Hematopoietic multipotent progenitor cell treated with erythropoietin and hydrocortisone succinate and interleukin-3 and kit ligand, for 8 days (in vitro differentiated cells): Measurements from ENCODE around the gene FBXW2.

Experiments used
- DNase-seq: peaks from one replicate; pipeline ENCODE4 v3.0.0-alpha.2; 2015

Gene FBXW2, protein sequence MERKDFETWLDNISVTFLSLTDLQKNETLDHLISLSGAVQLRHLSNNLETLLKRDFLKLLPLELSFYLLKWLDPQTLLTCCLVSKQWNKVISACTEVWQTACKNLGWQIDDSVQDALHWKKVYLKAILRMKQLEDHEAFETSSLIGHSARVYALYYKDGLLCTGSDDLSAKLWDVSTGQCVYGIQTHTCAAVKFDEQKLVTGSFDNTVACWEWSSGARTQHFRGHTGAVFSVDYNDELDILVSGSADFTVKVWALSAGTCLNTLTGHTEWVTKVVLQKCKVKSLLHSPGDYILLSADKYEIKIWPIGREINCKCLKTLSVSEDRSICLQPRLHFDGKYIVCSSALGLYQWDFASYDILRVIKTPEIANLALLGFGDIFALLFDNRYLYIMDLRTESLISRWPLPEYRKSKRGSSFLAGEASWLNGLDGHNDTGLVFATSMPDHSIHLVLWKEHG

DNA sequence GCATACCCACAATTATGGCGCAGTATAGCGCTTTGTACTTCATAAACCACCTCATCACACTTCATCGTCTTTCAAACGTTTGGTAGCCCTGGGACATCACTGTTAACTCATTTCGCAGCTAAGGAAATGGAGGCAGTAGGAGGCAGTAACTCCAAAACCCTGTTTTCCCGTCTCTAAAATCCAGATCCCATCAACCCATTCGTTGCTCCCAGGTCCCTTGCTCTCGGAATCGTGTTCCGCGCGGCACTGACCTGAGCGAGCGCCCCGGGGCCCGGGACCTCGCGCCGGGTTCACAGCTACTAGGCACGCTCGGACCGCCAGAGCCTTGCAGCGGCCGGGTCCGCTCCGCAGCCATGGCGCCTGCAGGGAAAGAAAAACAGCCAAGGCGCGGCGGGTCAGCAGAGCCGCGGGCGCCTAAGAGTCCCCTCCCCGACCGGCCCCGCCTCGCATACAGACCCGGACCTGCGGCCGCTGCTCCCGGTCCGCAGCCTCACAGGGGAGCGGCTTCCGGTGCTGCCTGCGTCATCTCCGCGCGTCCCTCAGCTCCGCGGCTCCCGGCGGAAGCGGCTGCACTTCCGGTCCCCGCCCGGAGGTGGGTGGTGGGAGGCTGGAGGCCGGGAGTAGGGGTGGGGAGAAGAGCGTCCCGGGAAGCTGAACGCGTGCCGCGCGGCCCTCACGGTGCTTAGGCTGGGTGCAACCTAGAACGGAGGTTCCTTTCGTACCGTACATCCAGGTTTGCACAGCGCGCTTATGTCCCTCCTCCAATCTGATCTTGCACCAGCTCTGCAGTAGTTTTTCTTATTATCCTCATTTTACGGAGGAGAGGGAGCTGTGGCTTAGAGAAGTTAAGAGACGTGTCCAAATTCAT is at the start of gene FBXW2:
FBXW2 (minus strand) TSS at position 519 of the 868 bp plus-strand sequence. CDS start 5,158 bp downstream, outside the sequence.
- peak; percentile 90 for DNase-seq

DNA sequence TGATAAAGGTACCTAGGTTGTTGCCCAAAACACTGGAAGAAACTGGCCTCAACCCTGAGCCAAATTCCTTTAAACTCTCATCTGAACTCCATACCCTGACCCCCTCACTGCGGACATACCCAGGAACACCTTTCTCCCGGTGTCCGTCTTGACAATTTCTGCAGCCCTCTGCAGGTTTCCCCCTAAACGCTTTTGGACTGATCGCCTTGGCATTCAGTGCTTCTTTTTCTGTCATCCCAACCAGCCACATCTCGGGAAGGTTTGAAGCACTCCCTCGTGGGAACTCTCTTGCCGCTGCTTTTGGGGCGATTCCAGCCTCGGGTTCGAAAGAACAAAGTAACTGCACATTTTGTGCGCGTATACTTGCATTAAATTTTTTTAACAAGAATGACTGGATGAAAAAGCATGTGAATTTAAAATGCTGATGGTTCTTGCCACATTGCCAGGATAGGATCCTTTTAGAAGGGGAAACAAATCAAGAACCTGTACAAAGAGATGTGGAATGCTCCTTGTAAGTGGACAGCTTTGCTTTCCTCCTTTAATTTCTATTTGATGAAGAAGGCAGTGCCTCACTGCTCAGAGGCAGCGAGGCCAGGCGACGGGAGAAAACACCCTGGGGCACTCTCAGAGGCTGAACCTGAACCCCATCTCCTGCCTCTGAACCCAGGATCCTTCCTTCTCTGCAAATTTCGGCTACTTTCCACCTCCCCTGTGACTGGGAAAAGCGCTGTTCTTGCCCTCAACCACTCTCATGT is 48.9 kb upstream of the FBXW2 start:
- DNase-seq = no peak

DNA sequence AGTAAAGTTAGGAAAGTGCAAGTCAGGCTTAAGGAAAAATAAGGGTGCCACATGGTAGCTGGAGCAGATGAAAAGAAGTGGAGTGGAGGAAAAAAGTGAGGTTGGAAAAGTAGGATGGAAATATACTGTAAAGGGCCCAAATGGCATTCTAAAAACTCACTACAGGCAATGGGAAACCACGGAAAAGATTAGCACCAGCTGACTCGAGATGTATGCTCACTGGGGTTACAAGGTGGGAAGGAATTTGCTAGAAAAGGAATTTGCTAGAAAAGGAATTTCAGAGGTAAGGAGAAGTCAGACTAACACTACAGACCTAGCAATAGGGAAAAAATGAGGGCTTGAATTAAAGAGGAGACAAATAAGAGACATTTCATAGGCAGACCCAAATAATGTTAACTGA is 45.9 kb upstream of the FBXW2 start:
- no peak for DNase-seq

GRCh38 chr9:120837921-120838320 is 44.7 kb upstream of the FBXW2 start:
- peak; percentile 70 for DNase-seq

DNA sequence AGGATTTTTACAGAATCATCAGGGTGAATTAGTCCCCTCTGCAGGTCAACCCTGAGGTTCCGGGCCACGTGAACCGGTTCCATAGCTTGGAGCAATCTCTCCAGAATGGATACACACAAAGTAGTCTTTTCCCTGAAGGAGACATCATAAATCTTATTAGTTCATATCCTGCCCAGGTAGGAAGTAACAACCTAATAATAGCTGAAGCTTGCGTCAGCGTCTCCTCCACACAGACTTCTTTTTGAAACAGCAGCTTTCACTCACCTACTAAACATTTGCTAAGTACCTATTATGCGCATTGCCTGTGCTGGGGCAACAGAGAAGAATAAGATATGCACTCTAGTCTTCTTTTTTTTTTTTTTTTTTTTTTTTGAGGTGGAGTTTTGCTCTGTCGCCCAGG is 40.1 kb upstream of the FBXW2 start:
- DNase-seq = no peak

DNA sequence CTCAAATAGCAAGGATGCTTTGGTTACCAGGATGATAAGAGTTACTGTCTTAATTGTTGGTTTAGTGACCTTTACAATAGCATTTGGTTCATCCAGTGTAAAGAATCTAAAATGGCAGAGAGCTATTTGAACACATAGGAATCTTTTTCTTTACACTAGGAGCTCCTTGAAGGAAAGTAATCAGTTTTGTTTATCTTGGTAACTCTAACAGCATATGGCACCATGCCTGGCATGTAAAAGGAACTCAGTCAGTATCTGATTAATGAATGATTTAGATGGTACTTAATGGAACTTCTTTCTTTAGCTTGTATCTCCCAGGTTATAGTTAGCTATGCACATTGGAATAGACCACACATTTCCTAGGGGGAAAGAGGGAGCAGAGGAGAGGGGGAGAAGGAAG is 39.6 kb upstream of the FBXW2 start:
- DNase-seq = no peak

DNA sequence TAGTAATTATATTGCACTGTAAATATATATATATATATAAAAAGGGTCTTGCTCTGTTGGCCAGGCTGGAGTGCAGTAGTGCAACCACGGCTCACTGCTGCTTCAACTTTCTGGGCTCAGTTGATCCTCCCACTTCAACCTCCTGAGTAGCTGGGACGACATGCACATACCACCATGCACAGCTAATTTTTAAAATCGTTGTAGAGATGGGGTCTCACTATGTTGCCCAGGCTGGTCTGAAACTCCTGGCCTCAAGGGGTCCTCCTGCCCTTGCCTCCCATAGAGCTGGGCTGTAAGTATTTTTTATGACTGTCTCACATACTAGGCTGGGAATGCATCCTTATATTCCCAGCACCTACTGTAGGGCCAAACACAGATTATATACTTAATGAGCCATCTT is 37.6 kb upstream of the FBXW2 start:
- no peak for DNase-seq

- no peak for DNase-seq
Observed at GRCh38 chr9:120830151-120830550, 36.9 kb upstream of the FBXW2 start.

GRCh38 chr9:120829650-120830049 is 36.4 kb upstream of the FBXW2 start:
- DNase-seq = no peak

- no peak for DNase-seq
Observed at GRCh38 chr9:120820095-120820494, 26.9 kb upstream of the FBXW2 start.

DNA sequence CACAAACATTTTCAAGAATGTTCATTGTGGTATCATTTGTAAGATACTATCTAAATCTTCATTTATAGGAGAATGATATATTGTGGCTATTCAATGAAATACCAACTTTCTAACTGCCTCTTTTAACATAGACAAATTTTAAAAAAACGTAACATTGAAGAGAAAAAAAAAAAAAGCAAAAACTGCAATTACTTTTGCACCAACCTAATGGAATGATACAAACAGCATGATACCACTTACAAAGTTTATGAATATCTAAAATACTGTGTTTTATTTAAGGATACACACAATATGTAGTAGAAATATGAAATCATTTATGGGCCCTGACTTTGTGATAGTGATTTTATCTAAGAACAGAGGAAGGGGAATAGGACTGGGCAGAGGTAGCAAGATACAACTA is 25.4 kb upstream of the FBXW2 start:
- no peak for DNase-seq

GRCh38 chr9:120815075-120815474 is 21.9 kb upstream of the FBXW2 start:
- no peak for DNase-seq

DNA sequence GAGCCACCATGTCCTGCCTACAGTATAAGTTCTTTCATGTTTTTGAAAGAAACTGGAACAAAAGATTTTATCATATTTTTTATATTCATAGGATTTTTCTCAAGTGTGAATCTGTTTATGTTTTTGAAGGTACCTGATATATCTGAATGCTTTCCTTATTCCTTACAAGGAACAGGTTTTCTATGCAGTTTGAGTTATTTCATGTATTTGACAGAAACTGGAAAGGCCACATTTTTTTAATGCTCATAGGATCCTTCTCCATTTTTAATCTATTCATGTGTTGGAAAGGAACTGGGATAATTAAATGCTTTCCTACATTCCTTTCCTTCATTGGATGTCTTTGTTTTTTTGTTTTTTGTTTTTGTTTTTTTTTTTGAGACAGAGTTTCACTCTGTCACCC is 15.7 kb upstream of the FBXW2 start:
- no peak for DNase-seq

- no peak for DNase-seq
Observed at GRCh38 chr9:120807607-120808379, 14.6 kb upstream of the FBXW2 start.

GRCh38 chr9:120804784-120805363 is 11.7 kb upstream of the FBXW2 start:
- peak; percentile 52 for DNase-seq

- DNase-seq = no peak
Observed at GRCh38 chr9:120801441-120801840, 8.2 kb upstream of the FBXW2 start.

GRCh38 chr9:120791161-120791560 is 2.1 kb downstream of the FBXW2 start:
- peak; percentile 20 for DNase-seq

GRCh38 chr9:120787933-120788332 is 5.3 kb downstream of the FBXW2 start:
- DNase-seq = no peak

DNA sequence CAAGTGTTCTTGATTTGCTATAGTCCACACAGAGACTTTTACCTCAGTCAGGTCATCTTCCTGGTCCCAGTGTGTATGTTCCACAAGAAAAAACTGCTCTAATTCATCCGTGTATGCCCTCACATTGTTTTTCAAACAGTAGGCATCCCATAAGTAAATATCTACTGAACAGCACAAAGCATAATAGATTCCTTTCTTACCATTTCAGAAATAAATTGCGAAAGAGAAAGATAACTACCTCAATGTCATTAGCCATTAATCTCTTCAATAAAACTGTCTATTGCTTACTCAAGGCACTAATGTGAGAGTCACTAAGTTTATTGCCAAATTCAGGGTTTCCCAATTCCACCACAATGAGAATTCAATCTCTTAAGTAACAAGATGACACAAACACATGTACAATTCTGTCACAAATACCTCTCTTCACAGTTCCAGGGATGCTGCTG is 9.6 kb downstream of the FBXW2 start:
- peak; percentile 28 for DNase-seq

GRCh38 chr9:120781236-120781635 is 12.0 kb downstream of the FBXW2 start:
- no peak for DNase-seq

DNA sequence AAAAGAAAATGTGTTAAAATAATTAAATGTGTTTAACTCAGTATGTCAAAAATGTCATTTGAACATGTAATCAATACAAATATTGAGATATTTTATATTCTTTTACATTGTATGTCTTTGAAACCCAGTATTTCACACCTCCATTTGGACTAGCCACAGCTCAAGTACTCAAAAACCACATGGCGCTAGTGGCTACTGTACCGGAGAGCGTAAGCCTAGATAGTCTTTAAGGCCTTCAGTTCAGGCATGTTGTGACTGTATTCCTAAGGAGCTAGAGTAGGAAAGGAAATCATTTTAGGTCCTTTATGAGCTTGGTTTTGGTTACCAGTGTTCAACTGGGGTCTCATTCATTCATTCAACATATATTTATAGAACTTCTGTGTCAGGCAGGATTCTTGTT is 12.8 kb downstream of the FBXW2 start:
- DNase-seq = no peak

DNA sequence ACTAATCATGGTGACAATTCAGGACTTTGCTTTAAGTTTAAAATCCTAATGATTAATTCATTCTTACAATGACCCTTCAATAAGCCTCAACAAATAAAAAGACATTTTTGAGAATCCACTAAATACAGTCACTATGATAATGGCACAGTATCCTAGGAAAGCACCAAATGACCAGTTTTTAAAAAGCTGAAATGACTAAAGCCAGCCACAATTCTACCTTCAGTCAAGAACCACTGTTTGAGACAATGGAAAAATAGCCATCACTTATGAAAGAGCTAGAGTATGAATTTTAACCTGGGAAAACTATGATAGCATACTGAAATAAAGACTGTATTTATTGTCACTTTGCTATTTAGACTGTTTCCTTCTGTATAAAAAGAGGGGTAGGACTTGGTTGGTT is 14.0 kb downstream of the FBXW2 start:
- no peak for DNase-seq
